Measurements from ENCODE around the gene MEOX2. TPM values are rescaled to one million over a fixed set of nuclear protein-coding genes. Genes with fewer than 3 reads are reported as not detected.

Gene MEOX2
- total RNA-seq, 1 donor from 2014 or later = not detected

DNA sequence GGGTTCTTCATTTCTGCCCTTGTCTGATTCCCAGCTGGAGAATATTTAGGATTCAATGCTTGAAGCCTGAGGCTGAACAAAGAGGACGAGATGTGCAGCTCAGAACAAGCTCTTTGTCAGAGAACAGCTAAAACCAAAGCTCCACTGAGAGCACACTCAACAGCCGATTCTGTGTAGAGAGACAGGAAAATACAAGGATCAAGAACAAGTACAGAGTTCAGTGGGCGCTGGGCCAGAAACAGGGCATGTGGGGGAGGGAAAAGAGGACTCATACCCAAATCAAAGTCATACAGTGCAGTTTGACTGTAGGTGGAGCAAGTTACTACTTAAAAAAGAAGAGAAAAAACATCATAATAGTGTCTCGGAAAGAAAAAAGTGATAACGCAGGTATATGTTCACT lies 124.6 kb downstream of the MEOX2 start, which contains the start of gene AGMO:
Gene AGMO, minus strand, starts transcription at position 181 of the 400 bp plus-strand sequence.
- Mint-ChIP-seq H3K27me3 (ENCODE audit: low read depth, unreplicated experiment) (no peaks in the 10 kb centered on the region), H3K36me3 (ENCODE audit: low read depth, unreplicated experiment) (no peaks in the 10 kb centered on the region), H3K4me3 (ENCODE audit: unreplicated experiment) (no peak within 1 kb of the TSS), H3K4me1 (ENCODE audit: low read depth, unreplicated experiment) (peaks cover 34% of the 10 kb centered on the region), H3K27ac (ENCODE audit: unreplicated experiment) (peak within 1 kb of the TSS; percentile 73), H3K9me3 (ENCODE audit: unreplicated experiment) (no peaks in the 10 kb centered on the region)
- Histone ChIP-seq H3K4me2 (ENCODE audit: low read length) (peak within 1 kb of the TSS; percentile 48), H3K79me2 (ENCODE audit: insufficient read depth, low read length) (no peaks in the 10 kb centered on the region), H3K9me3 (ENCODE audit: insufficient read depth, low read depth, low read length) (no peaks in the 10 kb centered on the region), H3K9ac (ENCODE audit: low read length) (no peak within 1 kb of the TSS), H3K4me3 (ENCODE audit: insufficient read depth, low read depth, low read length) (no peak within 1 kb of the TSS), H2AFZ (ENCODE audit: low read depth, low read length) (peak within 1 kb of the TSS; percentile 55), H3K27ac (ENCODE audit: low read depth, low read length) (no peak within 1 kb of the TSS), H4K20me1 (ENCODE audit: insufficient read depth, low read length) (no peaks in the 10 kb centered on the region), H3K36me3 (ENCODE audit: insufficient read depth, low read length) (no peaks in the 10 kb centered on the region), H3K27me3 (ENCODE audit: insufficient read depth, low read length) (no peaks in the 10 kb centered on the region), H3K4me1 (ENCODE audit: insufficient read depth, low read length) (no peaks in the 10 kb centered on the region)
- TF ChIP-seq EZH2 (IDR thresholded peaks at IDR 0.05; ENCODE audit: insufficient read depth, low read length) = no peak
- TF ChIP-seq, protein P1, sequence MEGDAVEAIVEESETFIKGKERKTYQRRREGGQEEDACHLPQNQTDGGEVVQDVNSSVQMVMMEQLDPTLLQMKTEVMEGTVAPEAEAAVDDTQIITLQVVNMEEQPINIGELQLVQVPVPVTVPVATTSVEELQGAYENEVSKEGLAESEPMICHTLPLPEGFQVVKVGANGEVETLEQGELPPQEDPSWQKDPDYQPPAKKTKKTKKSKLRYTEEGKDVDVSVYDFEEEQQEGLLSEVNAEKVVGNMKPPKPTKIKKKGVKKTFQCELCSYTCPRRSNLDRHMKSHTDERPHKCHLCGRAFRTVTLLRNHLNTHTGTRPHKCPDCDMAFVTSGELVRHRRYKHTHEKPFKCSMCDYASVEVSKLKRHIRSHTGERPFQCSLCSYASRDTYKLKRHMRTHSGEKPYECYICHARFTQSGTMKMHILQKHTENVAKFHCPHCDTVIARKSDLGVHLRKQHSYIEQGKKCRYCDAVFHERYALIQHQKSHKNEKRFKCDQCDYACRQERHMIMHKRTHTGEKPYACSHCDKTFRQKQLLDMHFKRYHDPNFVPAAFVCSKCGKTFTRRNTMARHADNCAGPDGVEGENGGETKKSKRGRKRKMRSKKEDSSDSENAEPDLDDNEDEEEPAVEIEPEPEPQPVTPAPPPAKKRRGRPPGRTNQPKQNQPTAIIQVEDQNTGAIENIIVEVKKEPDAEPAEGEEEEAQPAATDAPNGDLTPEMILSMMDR (IDR thresholded peaks at IDR 0.05; ENCODE audit: insufficient read depth, low read depth, low read length) = no peak
- no peak for DNase-seq (ENCODE audit: low read depth)
- no peak for FAIRE-seq

Other genes with a start within 250 kb of the MEOX2 start
- 0.34 and 0.41 TPM in 2 replicates for gene AGMO, start 124.7 kb downstream of the MEOX2 start, total RNA-seq

Measured in astrocyte (in vitro differentiated cells and primary cell).